HG03066 (cell line): Measurements from ENCODE around the gene NAT8L.
A peak's percentile ranks its signal among the peaks of the same experiment; 100 is the strongest.
"Not testable (repeated sequence)": the region's sequence is repeated elsewhere in the genome, so short reads cannot be mapped to it uniquely, and the experiment has no call there.

Experiments
- ATAC-seq: cut with Tn5 transposase; IDR thresholded peaks from one replicate; pipeline ENCODE4 v1.9.1; 2021; ENCODE audit warnings: low read depth; ENCODE audit not compliant: unreplicated experiment

The NAT8L gene, protein sequence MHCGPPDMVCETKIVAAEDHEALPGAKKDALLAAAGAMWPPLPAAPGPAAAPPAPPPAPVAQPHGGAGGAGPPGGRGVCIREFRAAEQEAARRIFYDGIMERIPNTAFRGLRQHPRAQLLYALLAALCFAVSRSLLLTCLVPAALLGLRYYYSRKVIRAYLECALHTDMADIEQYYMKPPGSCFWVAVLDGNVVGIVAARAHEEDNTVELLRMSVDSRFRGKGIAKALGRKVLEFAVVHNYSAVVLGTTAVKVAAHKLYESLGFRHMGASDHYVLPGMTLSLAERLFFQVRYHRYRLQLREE

DNA sequence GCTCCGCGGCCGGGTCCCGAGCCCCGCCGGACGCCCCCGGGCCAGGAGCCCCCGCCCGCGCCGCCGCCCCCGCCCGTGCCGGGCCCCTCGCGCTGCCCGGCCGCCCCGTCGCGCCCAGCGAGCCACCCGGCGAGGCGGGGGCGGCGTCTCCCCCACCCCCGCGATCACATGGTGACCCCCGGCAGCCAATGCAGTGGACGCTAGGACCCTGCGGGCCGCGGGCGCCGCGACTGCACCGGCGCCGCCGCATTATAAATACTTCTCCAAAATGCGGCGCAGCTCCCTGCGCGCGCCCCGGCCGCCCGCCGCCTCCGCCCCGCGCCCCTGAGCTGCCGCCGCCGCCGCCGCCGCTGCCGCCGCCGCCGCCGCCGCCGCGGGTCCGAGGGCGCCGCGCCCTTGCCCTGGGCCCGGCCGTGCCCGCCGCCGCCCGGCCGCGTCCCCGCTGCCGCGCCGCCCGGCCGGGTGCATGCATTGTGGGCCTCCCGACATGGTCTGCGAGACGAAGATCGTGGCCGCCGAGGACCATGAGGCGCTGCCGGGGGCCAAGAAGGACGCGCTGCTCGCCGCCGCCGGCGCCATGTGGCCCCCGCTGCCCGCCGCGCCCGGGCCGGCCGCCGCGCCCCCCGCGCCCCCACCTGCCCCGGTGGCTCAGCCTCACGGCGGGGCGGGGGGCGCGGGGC, at the start of gene NAT8L:
Gene NAT8L, plus strand, starts transcription at position 282 of the 680 bp plus-strand sequence. Its CDS starts 185 bp downstream, at position 467.
- ATAC-seq: no peak

DNA sequence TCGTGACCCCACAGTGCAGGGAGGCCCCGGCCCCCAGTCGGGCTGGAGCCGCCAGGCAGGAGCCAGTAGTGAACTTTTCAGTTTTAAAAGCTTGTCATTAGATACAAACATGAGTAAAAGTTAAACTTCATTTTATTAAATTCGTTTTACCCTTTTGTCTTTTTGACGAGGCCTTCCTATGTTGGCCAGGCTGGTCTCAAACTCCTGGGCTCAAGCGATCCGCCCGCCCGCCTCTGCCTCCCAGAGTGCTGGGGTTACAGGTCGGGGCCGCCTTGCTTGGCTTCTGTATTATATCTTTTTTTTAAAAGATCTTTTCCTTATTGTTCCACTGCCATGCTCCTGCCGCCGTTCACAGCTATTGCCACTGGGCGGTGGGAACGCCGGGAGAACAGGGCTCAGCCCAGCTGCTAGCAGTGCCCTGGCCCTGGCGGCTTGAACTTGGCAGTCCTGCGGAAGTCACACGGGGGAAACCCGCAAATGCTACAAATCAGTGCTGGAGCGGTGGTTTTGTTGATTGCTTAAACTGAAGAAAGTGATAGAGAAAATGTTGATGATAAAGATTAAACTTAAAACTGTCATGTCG, 49.4 kb upstream of the NAT8L start:
- ATAC-seq: peak; percentile 23

DNA sequence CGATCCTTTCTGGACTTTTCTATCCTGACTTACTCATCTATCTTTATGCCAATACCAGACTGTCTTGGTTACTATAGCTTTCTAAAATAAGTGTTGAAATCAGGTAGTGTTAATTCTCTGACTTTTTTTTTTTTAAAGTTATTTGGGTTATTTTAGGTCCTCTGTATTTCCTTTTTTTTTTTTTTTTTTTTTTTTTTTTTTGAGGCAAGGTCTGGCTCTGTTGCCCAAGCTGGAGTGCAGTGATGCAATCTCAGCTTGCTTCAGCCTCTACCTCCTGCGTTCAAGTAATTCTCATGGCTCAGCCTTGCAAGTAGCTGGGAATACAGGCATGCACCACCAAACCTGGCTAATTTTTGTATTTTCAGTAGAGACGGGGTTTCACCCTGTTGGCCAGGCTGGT, 47.5 kb upstream of the NAT8L start:
- ATAC-seq: no peak

DNA sequence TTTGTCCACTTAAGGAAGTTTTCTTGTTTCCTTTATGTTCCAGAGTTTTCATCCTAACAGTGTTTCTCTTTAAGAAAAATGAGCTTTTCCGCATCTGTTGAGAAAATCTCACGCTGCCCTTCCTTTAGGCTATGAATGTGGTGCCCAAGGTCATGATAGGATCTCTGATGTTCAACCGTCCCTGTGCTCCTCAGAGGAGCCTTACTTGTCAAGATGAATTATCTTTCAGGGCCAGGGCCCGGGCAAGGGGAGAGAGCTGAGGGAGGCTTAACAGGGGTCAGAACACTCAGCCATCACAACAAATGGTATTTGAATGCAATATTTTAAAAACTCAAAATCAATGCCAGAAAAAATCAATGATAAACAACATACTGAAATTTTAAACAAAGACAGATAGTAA, 44.1 kb upstream of the NAT8L start:
- no peak for ATAC-seq

DNA sequence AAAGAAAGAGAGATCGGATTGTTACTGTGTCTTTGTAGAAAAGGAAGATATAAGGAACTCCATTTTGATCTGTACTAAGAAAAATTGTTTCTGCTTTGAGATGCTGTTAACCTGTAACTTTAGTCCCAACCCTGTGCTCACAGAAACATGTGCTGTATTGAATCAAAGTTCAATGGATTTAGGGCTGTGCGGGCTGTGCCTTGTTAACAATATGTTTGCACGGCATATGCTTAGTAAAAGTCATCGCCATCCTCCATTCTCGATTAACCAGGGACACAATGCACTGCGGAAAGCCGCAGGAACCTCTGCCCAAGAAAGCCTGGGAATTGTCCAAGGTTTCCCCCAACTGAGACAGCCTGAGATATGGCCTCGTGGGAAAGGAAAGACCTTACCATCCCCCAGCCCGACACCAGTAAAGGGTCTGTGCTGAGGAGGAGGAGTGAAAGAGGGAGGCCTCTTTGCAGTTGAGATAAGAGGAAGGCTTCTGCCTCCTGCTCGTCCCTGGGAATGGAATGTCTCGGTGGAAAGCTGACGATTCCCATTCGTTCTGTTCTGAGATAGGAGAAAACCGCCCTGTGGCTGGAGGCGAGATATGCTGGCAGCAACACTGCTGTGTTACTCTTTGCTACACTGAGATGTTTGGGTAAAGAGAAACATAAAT, 37.6 kb upstream of the NAT8L start:
- not testable (repeated sequence) for ATAC-seq

DNA sequence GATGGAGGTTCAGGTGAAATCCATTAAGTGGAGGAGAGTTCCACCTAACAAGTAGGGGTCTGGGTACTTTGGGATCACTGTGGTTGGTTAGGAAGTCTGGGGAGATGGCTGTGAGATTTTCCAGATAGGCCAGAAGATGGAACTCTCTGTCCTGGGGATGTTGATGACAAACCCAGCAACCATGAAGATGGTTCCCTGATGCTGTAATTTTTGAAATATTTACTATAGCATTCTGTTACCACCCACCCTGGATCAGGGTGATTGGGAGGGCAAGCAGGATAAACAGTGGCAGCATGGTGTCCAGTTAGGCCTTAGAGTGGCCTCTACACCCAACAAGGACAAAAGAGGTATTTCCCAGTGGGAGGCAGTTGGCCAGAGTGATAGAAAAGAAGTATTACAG, 34.4 kb upstream of the NAT8L start:
- ATAC-seq: no peak

DNA sequence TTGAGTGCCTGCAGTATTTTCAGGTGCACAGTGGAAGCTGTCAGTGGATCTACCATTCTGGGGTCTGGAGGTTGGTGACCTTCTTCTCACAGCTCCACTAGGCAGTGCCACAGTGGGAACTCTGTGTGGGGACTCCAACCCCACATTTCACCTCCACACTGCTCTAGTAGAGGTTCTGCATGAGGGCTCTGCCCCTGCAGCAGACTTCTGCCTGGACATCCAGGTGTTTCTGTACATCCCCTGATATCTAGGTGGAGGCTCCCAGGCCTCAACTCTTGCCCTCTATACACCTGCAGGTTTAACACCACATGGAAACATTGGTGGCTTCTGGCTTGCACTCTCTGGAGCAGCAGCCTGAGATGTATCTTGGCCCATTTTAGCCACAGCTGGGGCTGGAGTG, 33.3 kb upstream of the NAT8L start:
- ATAC-seq: no peak

DNA sequence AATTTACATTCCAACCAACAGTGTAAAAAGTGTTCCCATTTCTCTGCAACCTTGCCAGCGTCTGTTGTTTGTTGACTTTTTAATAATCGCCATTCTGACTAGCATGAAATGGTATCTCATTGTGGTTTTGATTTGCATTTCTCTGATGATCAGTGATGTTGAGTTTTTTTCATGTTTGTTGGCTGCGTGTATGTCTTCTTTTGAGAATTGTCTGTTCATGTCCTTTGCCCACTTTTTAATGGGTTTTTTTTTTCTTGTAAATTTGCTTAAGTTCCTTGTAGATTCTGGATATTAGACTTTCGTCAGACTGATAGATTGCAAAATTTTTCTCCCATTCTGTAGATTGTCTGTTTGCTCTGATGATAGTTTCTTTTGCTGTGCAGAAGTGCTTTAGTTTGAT, 32.0 kb upstream of the NAT8L start:
- not testable (repeated sequence) for ATAC-seq

DNA sequence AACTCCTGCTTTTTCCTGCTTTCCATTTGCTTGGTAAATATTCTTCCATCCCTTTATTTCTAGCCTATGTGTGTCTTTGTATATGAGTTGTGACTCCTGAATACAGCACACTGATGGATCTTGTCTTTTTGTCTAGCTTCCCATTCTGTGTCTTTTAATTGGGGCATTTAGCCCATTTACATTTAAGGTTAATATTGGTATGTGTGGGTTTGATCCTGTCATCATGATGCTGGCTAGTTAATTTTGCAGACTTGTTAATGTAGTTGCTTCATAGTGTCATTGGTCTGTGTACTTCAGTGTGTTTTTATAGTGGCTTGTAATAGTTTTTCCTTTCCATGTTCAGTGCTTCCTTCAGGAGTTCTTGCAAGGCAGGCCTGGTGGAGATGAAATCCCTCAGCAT, 28.0 kb upstream of the NAT8L start:
- ATAC-seq: not testable (repeated sequence)

DNA sequence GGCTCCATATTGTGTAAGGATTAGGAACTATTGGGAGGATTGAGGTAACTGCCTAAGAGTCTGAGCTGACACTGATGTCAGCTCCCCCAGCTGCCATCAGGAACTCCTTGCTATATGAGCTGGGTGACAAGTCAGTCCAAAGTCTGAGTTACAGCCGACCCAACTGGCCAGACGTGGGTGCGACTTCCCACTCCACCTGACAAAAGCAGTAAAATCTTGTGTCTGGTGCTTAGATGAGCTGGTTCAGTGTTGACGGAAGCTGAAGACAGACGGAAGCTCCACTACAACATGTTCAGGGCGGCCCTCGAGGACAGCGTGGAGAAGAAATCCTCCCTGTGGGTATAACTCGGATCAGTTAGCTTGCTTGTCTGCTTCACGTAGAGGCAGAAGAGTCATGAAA, 22.8 kb upstream of the NAT8L start:
- no peak for ATAC-seq

DNA sequence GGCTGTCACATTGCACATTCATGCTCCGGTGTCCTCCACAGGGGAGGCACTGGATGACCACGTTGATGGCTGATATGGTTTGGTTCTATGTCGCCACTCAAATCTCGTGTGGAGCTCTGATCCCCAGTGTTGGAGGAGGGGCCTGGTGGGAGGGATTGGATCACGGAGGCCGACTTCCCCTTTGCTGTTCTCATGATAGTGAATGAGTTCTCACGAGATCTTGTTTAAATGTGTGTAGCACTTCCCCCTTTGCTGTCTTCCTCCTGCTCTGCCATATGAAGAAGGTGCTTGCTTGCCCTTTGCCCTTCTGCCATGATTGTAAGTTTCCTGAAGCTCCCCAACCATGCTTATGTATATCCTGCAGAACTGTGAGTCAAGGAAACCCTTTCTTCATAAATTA, 22.3 kb upstream of the NAT8L start:
- ATAC-seq: no peak

DNA sequence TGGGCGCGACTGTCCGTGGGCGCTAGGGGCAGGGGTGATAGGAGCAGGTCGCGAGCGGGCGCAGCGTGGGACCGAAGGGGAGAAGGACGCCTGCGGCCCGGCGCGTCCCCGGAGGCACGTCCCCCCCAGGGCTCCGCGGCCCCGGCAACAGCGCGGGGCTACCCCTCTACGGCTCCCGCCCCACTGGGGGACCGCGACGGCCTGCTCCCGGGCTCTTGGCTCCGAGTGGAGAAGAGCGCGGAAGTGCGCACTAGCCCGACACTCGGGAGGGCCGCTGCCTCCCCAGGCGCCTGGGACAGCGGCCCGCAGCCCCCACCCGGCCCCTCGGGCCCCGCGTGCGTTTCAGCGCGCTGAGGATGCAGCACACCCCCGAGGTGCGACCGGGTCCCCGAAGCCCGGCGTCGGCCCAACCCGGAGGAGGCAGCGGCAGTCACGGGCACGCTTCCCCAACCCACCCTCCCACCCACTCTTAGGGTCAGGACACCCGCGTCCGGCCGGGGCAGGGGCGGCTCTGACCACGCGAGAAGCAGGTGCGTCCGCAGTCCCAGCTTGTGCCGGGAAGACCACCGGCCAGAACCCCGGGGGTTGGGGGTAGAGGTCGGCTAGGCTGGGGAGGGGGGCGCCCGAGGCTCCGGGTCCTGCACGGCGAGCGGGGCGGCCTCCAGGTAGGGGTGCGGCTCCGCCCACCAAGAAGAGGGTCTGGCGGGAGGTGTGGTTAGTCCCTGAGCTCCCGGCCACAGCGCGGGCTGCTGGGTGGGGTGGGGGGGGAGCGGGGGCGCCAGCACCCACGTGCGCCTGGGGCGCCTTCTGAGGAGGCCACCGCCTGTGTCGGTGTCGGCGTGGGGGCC, 18.5 kb upstream of the NAT8L start:
- no peak for ATAC-seq

DNA sequence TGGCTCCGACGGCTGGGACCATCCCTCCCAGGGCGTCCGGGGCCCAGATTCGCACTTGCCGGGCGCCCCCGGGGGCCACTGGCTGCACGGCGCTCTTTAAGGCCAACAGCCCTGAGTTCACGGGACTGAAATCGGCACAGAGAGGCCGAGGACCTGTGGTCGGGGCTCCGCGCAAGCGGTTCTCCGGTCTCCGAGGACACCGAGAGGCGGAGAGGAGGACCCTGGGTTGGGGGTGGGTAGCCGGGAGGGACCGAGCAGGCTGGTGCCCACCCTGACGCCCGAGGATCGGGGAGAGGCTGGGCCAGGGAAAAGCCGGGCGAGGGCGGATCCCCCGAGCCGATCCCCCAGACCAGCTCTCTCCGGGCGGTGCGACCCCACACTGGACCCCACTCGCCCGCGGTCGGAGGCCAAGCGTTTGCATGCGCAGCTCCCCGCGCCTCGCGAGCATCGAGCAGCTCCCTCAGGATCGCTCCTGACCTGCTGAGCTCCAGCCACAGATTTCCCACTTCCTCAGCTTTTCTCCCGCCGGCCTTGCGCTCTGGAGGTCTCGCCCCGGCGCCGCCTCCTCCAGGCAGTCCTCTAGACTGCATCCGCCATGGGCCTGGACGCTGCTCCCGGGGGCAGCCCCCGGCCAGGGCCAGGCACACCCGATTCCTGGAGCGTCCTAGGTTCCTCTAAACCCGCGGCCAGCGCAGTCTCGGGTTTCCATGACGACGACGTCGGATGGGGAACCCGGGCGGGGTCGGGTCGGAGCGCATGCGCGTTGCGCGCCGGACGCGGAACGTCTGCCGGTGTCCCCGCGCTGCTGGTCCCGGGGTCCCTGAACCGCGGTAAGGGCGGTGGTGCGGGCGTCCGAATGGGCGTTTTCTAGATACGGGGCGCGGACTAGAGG, 17.6 kb upstream of the NAT8L start:
- ATAC-seq: no peak

DNA sequence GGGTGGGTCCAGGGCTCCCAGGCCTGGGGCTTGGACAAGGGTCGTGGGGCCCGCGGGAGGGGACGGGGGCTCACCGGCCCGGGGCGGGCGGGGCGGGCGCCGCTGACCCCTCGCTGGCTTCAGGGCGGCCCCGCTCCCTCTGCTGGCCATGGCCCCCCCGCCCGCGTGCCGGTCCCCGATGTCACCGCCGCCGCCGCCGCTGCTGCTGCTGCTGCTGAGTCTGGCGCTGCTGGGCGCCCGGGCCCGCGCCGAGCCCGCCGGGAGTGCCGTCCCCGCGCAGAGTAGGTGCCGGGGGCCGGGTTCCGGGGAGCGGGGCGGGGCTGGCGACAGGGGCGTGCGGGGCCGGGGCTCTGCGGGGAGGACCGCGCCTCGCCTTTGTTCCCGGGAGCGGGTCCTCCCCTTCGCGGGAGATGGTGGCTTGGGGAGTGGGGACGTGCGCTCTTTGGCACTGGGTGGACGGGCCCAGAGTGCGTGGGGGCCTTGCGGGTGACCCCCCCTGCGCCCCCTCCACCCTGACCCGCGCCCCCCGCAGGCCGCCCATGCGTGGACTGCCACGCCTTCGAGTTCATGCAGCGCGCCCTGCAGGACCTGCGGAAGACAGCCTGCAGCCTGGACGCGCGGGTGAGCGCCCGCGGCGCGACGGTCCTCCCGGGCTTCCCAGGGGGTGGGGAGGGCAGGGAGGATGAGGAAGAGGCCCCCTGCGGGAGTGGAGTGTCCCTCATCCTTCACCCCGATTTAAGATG, 16.8 kb upstream of the NAT8L start:
- ATAC-seq: no peak

DNA sequence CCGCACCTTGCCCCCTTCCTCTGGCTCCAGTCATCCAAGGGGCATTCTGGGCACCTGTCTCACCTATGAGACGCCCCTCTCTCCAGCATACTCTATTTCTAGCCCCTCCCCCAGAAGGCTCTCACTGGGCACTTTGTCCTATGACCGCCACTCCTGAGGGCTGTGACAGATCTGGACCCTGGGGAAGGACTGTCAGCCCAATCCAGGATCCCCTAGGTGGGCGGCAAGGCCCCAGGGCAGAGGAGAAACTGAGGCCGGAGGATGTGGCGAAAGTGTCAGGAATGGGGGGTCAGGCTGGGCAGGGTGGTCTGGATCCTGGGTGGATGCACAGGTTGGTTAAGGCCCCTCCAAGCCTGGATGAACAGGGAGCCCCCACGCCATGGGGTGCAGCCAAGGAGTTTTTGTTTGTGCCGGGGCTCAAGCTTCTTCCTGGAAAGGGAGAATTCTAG, 16.2 kb upstream of the NAT8L start:
- no peak for ATAC-seq

DNA sequence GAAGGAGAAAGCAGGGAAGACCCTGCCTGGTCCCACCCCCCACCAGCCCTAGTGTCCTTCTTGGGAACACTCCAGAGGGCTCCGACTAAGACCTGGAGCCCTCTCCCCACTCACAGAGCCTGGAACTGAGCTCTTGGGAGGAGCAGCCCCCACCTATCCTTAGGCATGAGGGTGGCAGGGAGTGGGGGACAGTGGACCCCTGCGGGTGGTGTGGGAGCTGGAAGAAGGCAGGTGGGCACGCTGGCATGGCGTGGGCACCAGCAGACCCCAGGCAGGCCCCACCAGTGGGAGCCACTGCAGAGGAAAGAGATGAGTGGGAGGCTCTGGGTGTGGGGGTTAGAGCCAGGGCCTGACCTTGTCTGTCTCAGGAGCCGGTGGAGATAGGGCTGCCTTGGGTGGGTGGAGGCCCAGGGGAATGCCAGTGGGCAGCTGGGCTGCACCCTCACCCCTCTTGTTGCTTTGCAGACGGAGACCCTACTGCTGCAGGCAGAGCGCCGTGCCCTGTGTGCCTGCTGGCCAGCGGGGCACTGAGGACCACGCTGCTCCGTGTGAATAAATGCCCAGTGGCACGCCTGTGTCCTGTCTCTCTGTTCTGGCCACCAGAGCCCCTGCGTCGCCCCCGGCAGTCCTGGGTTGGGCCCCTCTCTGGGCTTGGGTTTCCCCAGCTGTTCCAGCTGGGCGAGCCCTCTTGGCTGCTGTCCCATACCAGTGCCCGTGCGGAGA, 15.6 kb upstream of the NAT8L start:
- ATAC-seq: no peak

DNA sequence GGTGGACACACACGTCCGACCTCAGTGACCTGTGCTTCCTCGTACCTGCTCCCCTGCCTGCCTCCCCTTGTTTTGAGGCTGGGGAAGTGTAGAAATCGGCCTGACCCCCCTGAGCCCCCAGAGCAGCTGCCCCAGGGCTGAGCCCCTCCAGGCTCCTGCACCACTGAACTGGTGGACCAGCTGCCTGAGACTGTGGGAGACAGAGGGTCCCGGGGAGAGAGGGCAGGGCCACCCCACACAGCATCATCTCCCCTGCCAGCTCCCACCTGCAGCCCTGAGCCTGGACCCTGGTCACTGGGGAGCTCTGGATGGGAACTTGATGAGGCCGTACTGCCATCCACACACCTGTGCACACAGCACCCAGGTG, 15.0 kb upstream of the NAT8L start:
- ATAC-seq: no peak
